HUES64 (cell line): ENCODE data around the gene ATP2B2.

Source experiments
- H3K27ac ChIP-seq: 2 replicates; pipeline ENCODE4 v1.7.0; 2013; ENCODE audit warnings: low read depth, low read length, inconsistent platforms
- H3K27me3 ChIP-seq: 2 replicates; pipeline ENCODE4 v1.6.1; 2013; ENCODE audit warnings: mild to moderate bottlenecking, low read length; ENCODE audit not compliant: insufficient read depth
- H3K36me3 ChIP-seq: 2 replicates; pipeline ENCODE4 v1.6.1; 2013; ENCODE audit warnings: mild to moderate bottlenecking, low read length; ENCODE audit not compliant: insufficient read depth
- H3K4me1 ChIP-seq: 2 replicates; pipeline ENCODE4 v1.6.1; 2013; ENCODE audit warnings: mild to moderate bottlenecking, low read length, moderate library complexity; ENCODE audit not compliant: insufficient read depth
- H3K4me3 ChIP-seq: 2 replicates; pipeline ENCODE4 v1.5.1; 2013; ENCODE audit warnings: mild to moderate bottlenecking, low read length, moderate library complexity
- H3K9ac ChIP-seq: 2 replicates; pipeline ENCODE4 v1.6.1; 2013; ENCODE audit warnings: mild to moderate bottlenecking, low read depth, low read length
- H3K9me3 ChIP-seq: 2 replicates; pipeline ENCODE4 v1.6.1; 2013; ENCODE audit warnings: low read depth, low read length; ENCODE audit not compliant: insufficient read depth
- whole genome bisulfite sequencing: fragments of 150-250, 120-280 bp; methylation state at CpG from one replicate; pipeline ENCODE4 v1.1.7; 2013; ENCODE audit warnings: missing lambda C conversion rate; 5-methylcytosine and 5-hydroxymethylcytosine counted together

The ATP2B2 gene

GRCh38 chr3:10341901-10342398 lies 163.4 kb downstream of the ATP2B2 start:
- Histone ChIP-seq H3K36me3 (no peaks in the 10 kb centered on the region), H3K27ac (no peak overlapping the region), H3K9ac (no peak overlapping the region), H3K4me3 (no peak overlapping the region), H3K9me3 (no peaks in the 10 kb centered on the region), H3K27me3 (peaks cover 2% of the 10 kb centered on the region; the same call in 1 of the 2 replicates), H3K4me1 (peaks cover 8% of the 10 kb centered on the region; the same call in 1 of the 2 replicates)
- 83% methylated on average over 7 of the region's 7 CpGs for WGBS

GRCh38 chr3:10340476-10340875 lies 164.9 kb downstream of the ATP2B2 start:
- WGBS = 94% methylated on average over 18 of the region's 18 CpGs
- Histone ChIP-seq H3K27me3 (peaks cover 2% of the 10 kb centered on the region; the same call in 1 of the 2 replicates), H3K4me3 (no peak overlapping the region), H3K9ac (no peak overlapping the region), H3K9me3 (no peaks in the 10 kb centered on the region), H3K36me3 (no peaks in the 10 kb centered on the region), H3K27ac (no peak overlapping the region), H3K4me1 (peaks cover 8% of the 10 kb centered on the region; the same call in 1 of the 2 replicates)

- Histone ChIP-seq H3K27ac (no peak overlapping the region), H3K4me1 (peaks cover 8% of the 10 kb centered on the region; the same call in 1 of the 2 replicates), H3K9ac (no peak overlapping the region), H3K9me3 (no peaks in the 10 kb centered on the region), H3K27me3 (peaks cover 2% of the 10 kb centered on the region; the same call in 1 of the 2 replicates), H3K4me3 (no peak overlapping the region), H3K36me3 (no peaks in the 10 kb centered on the region)
- WGBS = 85% methylated on average over 4 of the region's 4 CpGs
These were observed 165.3 kb downstream of the ATP2B2 start for GRCh38 chr3:10340046-10340445.

- Histone ChIP-seq H3K27me3 (peaks cover 2% of the 10 kb centered on the region; the same call in 1 of the 2 replicates), H3K9ac (no peak overlapping the region), H3K4me1 (peaks cover 8% of the 10 kb centered on the region; the same call in 1 of the 2 replicates), H3K9me3 (no peaks in the 10 kb centered on the region), H3K4me3 (no peak overlapping the region), H3K36me3 (no peaks in the 10 kb centered on the region), H3K27ac (no peak overlapping the region)
- 91% methylated on average over 8 of the region's 8 CpGs for WGBS
These were observed 165.9 kb downstream of the ATP2B2 start for GRCh38 chr3:10339376-10339955.

- no peak overlapping the region for H3K4me3 ChIP-seq
- no peak overlapping the region for H3K9ac ChIP-seq
- H3K27me3 ChIP-seq = peaks cover 2% of the 10 kb centered on the region; the same call in 1 of the 2 replicates
- WGBS = 77% methylated on average over 12 of the region's 12 CpGs
- no peaks in the 10 kb centered on the region for H3K9me3 ChIP-seq
- no peaks in the 10 kb centered on the region for H3K36me3 ChIP-seq
- peaks cover 8% of the 10 kb centered on the region; the same call in 1 of the 2 replicates for H3K4me1 ChIP-seq
- no peak overlapping the region for H3K27ac ChIP-seq
These were observed 166.6 kb downstream of the ATP2B2 start for GRCh38 chr3:10338591-10339353.

GRCh38 chr3:10338164-10338470 lies 167.3 kb downstream of the ATP2B2 start:
- no peak overlapping the region for H3K9ac ChIP-seq

GRCh38 chr3:10337323-10338163 lies 167.8 kb downstream of the ATP2B2 start:
- WGBS = 93% methylated on average over 20 of the region's 20 CpGs
- H3K27ac ChIP-seq = no peak overlapping the region
- no peak overlapping the region for H3K9ac ChIP-seq

More at GRCh38 chr3:10338164-10338470, 167.3 kb downstream of the ATP2B2 start:
- Histone ChIP-seq H3K4me1 (peaks cover 8% of the 10 kb centered on the region; the same call in 1 of the 2 replicates), H3K36me3 (no peaks in the 10 kb centered on the region), H3K27ac (no peak overlapping the region), H3K27me3 (peaks cover 2% of the 10 kb centered on the region; the same call in 1 of the 2 replicates), H3K4me3 (no peak overlapping the region), H3K9me3 (no peaks in the 10 kb centered on the region)
- WGBS = 81% methylated on average over 16 of the region's 16 CpGs

GRCh38 chr3:10336761-10337160 lies 168.6 kb downstream of the ATP2B2 start:
- H3K27me3 ChIP-seq = peaks cover 2% of the 10 kb centered on the region; the same call in 1 of the 2 replicates
- H3K9ac ChIP-seq = no peak overlapping the region
- H3K9me3 ChIP-seq = no peaks in the 10 kb centered on the region
- peaks cover 8% of the 10 kb centered on the region; the same call in 1 of the 2 replicates for H3K4me1 ChIP-seq
- no peak overlapping the region for H3K4me3 ChIP-seq
- 93% methylated on average over 11 of the region's 11 CpGs for WGBS
- no peaks in the 10 kb centered on the region for H3K36me3 ChIP-seq
- H3K27ac ChIP-seq = no peak overlapping the region

More at GRCh38 chr3:10337323-10338163, 167.8 kb downstream of the ATP2B2 start:
- peaks cover 8% of the 10 kb centered on the region; the same call in 1 of the 2 replicates for H3K4me1 ChIP-seq
- no peak overlapping the region for H3K4me3 ChIP-seq
- H3K27me3 ChIP-seq = peaks cover 2% of the 10 kb centered on the region; the same call in 1 of the 2 replicates
- no peaks in the 10 kb centered on the region for H3K36me3 ChIP-seq
- H3K9me3 ChIP-seq = no peaks in the 10 kb centered on the region

- Histone ChIP-seq H3K27me3 (peaks cover 2% of the 10 kb centered on the region; the same call in 1 of the 2 replicates), H3K4me1 (peaks cover 8% of the 10 kb centered on the region; the same call in 1 of the 2 replicates), H3K9ac (no peak overlapping the region), H3K27ac (no peak overlapping the region), H3K4me3 (no peak overlapping the region), H3K9me3 (no peaks in the 10 kb centered on the region), H3K36me3 (no peaks in the 10 kb centered on the region)
- WGBS = 92% methylated on average over 29 of the region's 29 CpGs
These were observed 169.3 kb downstream of the ATP2B2 start for GRCh38 chr3:10335871-10336622.

GRCh38 chr3:10335190-10335738 lies 170.1 kb downstream of the ATP2B2 start:
- H3K9ac ChIP-seq = no peak overlapping the region
- H3K4me1 ChIP-seq = peaks cover 8% of the 10 kb centered on the region; the same call in 1 of the 2 replicates
- 94% methylated on average over 4 of the region's 4 CpGs for WGBS
- no peaks in the 10 kb centered on the region for H3K9me3 ChIP-seq
- no peak overlapping the region for H3K4me3 ChIP-seq
- no peaks in the 10 kb centered on the region for H3K27me3 ChIP-seq
- H3K36me3 ChIP-seq = no peaks in the 10 kb centered on the region
- H3K27ac ChIP-seq = no peak overlapping the region
